Mesothelial cell of epicardium (in vitro differentiated cells): Measurements from ENCODE around the gene SV2B. TPM values are rescaled to one million over a fixed set of nuclear protein-coding genes. Genes with fewer than 3 reads are reported as not detected.

Experiments
- DNase-seq, 2 experiments: peaks; one replicate each; pipeline ENCODE4 v3.0.0; 2021; ENCODE audit warnings: low spot score in 2 of 2; ENCODE audit not compliant: unreplicated experiment in 2 of 2
- H3K27ac Mint-ChIP-seq: 2 replicates; pipeline ENCODE4 v1.8.0; 2021; ENCODE audit warnings: mixed read lengths
- H3K27me3 Mint-ChIP-seq: 2 replicates; pipeline ENCODE4 v1.8.0; 2021; ENCODE audit warnings: low read depth, mixed read lengths
- H3K36me3 Mint-ChIP-seq: 2 replicates; pipeline ENCODE4 v1.8.0; 2021; ENCODE audit warnings: mixed read lengths
- H3K4me1 Mint-ChIP-seq: 2 replicates; pipeline ENCODE4 v1.8.0; 2021; ENCODE audit warnings: mixed read lengths
- H3K4me3 Mint-ChIP-seq: 2 replicates; pipeline ENCODE4 v1.8.0; 2021; ENCODE audit warnings: mild to moderate bottlenecking, moderate library complexity, mixed read lengths
- H3K9me3 Mint-ChIP-seq: 2 replicates; pipeline ENCODE4 v1.8.0; 2021; ENCODE audit warnings: mixed read lengths
- total RNA-seq: library from RNA; stranded (reverse); gene quantifications from 3 replicates; pipeline ENCODE4 v1.2.1, GENCODE V29; 2021
- TF ChIP-seq, protein P1 (sequence below): fragments of 200-600 bp; sonication (generic); IDR thresholded peaks from one replicate; pipeline ENCODE4 v1.5.0; 2021; ENCODE audit warnings: antibody characterized with exemption; ENCODE audit not compliant: unreplicated experiment

Gene SV2B
- total RNA-seq, 1 donor from 2014 or later: 0.29 TPM

DNA sequence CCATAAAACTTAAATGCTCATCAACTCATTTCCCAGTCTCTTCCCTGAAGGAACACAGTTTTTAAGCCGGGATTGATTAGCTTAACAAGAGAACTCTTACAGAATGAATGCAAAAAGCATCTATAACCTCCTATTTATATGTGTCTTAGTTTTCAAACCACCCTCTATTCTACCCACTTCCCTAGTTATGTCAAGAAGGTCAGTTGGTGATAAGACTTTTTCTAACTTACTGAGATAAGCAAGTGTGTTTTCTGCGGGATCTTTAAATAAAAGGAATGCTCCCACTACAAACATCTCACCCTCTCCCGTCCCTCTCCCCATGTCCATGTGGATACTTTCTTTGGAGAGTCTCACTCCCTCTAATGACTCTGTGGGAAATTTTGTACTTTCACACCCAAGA is 218.5 kb downstream of the SV2B start:
- Mint-ChIP-seq H3K9me3 (no peaks in the 10 kb centered on the region), H3K27me3 (peaks cover 19% of the 10 kb centered on the region), H3K4me3 (no peak overlapping the region), H3K4me1 (peaks cover 25% of the 10 kb centered on the region), H3K27ac (peak overlapping the region; percentile 64), H3K36me3 (no peaks in the 10 kb centered on the region)
- DNase-seq: no peak
- TF ChIP-seq, protein P1, sequence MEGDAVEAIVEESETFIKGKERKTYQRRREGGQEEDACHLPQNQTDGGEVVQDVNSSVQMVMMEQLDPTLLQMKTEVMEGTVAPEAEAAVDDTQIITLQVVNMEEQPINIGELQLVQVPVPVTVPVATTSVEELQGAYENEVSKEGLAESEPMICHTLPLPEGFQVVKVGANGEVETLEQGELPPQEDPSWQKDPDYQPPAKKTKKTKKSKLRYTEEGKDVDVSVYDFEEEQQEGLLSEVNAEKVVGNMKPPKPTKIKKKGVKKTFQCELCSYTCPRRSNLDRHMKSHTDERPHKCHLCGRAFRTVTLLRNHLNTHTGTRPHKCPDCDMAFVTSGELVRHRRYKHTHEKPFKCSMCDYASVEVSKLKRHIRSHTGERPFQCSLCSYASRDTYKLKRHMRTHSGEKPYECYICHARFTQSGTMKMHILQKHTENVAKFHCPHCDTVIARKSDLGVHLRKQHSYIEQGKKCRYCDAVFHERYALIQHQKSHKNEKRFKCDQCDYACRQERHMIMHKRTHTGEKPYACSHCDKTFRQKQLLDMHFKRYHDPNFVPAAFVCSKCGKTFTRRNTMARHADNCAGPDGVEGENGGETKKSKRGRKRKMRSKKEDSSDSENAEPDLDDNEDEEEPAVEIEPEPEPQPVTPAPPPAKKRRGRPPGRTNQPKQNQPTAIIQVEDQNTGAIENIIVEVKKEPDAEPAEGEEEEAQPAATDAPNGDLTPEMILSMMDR: no peak

DNA sequence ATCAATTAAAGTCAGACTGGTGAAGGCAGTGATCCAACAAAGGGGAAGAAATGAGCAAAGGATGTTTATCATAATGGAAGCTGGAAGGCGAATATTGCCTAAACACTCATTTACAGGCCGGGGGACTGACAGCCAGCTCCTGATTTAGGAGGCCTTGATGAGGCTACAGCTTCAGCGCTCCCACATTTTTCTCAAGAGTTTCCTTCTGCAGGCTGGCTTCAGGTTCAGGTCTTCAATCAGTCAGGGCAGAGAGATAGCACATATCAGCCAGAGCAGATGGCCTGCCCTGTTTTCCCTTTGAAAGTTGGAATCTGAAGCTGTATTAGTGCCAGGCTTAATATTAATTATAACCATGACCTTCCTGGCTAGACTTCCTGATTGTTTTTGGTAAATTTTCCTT is 218.9 kb downstream of the SV2B start:
- TF ChIP-seq, protein P1: no peak
- no peaks in the 10 kb centered on the region for H3K36me3 Mint-ChIP-seq
- H3K27me3 Mint-ChIP-seq: peaks cover 19% of the 10 kb centered on the region
- no peak for DNase-seq
- H3K4me3 Mint-ChIP-seq: no peak overlapping the region
- peak overlapping the region; percentile 64 for H3K27ac Mint-ChIP-seq
- H3K9me3 Mint-ChIP-seq: peaks cover 2% of the 10 kb centered on the region
- H3K4me1 Mint-ChIP-seq: peaks cover 25% of the 10 kb centered on the region

DNA sequence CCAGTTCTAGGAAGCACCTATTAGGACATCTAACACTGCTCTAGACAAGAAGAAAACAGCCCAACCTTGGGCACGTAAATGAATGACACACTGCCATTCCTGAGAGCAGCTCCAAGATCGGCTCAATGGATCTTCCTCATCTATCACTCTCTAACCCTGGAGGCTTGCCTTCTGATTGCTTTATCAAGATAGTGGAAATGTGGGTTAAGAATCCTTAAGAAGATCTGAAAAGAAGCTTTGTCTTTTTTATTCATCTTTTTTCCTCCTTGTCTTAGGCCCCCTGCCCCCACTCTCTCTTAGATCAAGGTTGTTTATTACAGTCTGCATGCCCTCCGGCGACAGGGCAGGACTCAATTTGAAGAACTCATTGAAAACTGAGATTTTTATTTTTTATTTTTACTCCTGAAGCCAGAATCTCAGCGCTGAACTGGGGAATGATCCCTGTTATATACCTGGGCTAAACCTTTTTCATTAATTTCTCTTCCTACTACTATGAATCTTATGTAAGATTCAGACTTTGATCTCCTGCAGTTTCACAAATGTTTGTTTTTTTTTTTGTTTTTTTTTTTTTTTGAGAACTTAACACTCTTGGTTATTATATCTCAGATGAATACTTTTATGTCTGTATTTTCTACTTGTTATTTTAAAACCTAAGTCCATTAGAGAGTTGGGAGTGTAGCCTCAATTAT is 219.5 kb downstream of the SV2B start:
- Mint-ChIP-seq H3K4me3 (no peak overlapping the region), H3K4me1 (peaks cover 25% of the 10 kb centered on the region), H3K27me3 (peaks cover 19% of the 10 kb centered on the region), H3K36me3 (no peaks in the 10 kb centered on the region), H3K27ac (peak overlapping the region; percentile 37), H3K9me3 (peaks cover 8% of the 10 kb centered on the region)
- TF ChIP-seq, protein P1: no peak
- peak in 1 of 2 experiments; percentile 51 for DNase-seq

DNA sequence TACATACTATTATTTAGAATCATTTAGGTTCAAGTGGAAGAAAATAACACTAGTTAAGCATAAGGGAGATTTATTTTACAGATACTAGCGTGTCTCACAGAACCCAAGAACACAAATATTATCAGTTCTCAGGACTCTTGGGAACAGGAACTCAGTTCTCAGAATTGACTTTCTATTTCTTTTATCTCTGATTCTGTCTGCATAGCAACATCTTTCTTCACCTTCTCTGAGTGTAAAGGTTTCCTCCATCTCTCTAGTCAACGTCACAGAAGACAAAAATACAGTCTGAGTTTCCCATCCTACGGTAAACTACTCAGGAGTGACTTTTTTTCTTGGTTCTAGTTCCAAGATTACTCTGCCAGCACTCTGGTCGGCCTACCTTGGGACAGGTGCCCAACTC is 220.0 kb downstream of the SV2B start:
- H3K36me3 Mint-ChIP-seq: no peaks in the 10 kb centered on the region
- no peak for DNase-seq
- TF ChIP-seq, protein P1: no peak
- H3K4me3 Mint-ChIP-seq: no peak overlapping the region
- H3K9me3 Mint-ChIP-seq: peaks cover 12% of the 10 kb centered on the region
- no peak overlapping the region for H3K27ac Mint-ChIP-seq
- H3K4me1 Mint-ChIP-seq: peaks cover 25% of the 10 kb centered on the region
- H3K27me3 Mint-ChIP-seq: peaks cover 20% of the 10 kb centered on the region

DNA sequence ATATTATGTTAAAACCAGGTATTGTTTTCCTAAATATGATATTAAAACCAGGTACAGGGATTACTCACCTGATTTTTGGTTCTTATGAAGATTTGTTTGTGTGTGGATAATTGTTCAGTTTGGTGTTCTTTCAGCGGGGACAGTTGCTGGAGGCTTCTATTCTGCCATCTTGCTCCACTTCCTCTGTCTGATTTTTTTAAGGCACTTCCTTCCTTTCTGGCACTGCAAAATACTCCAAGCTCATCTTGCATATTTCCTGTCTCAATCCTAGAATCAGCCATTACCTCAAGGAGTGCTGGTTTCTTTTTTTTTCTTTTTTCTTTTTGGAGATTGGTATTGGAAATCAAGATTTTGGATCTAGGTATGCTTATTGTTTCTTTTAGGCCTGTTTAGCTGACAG is 229.9 kb downstream of the SV2B start:
- H3K4me3 Mint-ChIP-seq: no peak overlapping the region
- no peaks in the 10 kb centered on the region for H3K36me3 Mint-ChIP-seq
- no peak overlapping the region for H3K27ac Mint-ChIP-seq
- no peak for DNase-seq
- TF ChIP-seq, protein P1: no peak
- H3K27me3 Mint-ChIP-seq: peaks cover 29% of the 10 kb centered on the region
- peaks cover 10% of the 10 kb centered on the region for H3K9me3 Mint-ChIP-seq
- H3K4me1 Mint-ChIP-seq: peaks cover 6% of the 10 kb centered on the region
